ENCODE results near the gene TMC2.

TMC2 gene

GRCh38 chr20:2564406-2564805 is 28.0 kb downstream of the TMC2 start:
- no peak overlapping the region for H3K4me3 ChIP-seq (ENCODE audit: low read depth, low read length)

- no peak overlapping the region for H3K4me3 ChIP-seq (ENCODE audit: low read depth, low read length)
Measured at GRCh38 chr20:2575682-2576081, 39.3 kb downstream of the TMC2 start.

- no peak overlapping the region for H3K4me3 ChIP-seq (ENCODE audit: low read depth, low read length)
Measured at GRCh38 chr20:2576317-2576727, 39.9 kb downstream of the TMC2 start.

- no peak overlapping the region for H3K4me3 ChIP-seq (ENCODE audit: low read depth, low read length)
Measured at GRCh38 chr20:2578475-2579192, 42.3 kb downstream of the TMC2 start.

GRCh38 chr20:2585811-2586210 is 49.4 kb downstream of the TMC2 start:
- H3K4me3 ChIP-seq (ENCODE audit: low read depth, low read length) = no peak overlapping the region

GRCh38 chr20:2593756-2594155 is 57.4 kb downstream of the TMC2 start:
- H3K4me3 ChIP-seq (ENCODE audit: low read depth, low read length) = no peak overlapping the region

- no peak overlapping the region for H3K4me3 ChIP-seq (ENCODE audit: low read depth, low read length)
Measured at GRCh38 chr20:2595076-2595475, 58.7 kb downstream of the TMC2 start.

GRCh38 chr20:2596673-2597279 is 60.4 kb downstream of the TMC2 start:
- H3K4me3 ChIP-seq (ENCODE audit: low read depth, low read length) = no peak overlapping the region

GRCh38 chr20:2599288-2600006 is 63.1 kb downstream of the TMC2 start:
- H3K4me3 ChIP-seq (ENCODE audit: low read depth, low read length) = no peak overlapping the region

GRCh38 chr20:2602046-2602735 is 65.8 kb downstream of the TMC2 start:
- no peak overlapping the region for H3K4me3 ChIP-seq (ENCODE audit: low read depth, low read length)

GRCh38 chr20:2602746-2603145 is 66.4 kb downstream of the TMC2 start:
- no peak overlapping the region for H3K4me3 ChIP-seq (ENCODE audit: low read depth, low read length)

GRCh38 chr20:2603816-2604505 is 67.6 kb downstream of the TMC2 start:
- H3K4me3 ChIP-seq (ENCODE audit: low read depth, low read length) = no peak overlapping the region

GRCh38 chr20:2604506-2604835 is 68.1 kb downstream of the TMC2 start:
- no peak overlapping the region for H3K4me3 ChIP-seq (ENCODE audit: low read depth, low read length)

GRCh38 chr20:2606507-2607006 is 70.2 kb downstream of the TMC2 start:
- no peak overlapping the region for H3K4me3 ChIP-seq (ENCODE audit: low read depth, low read length)

- H3K4me3 ChIP-seq (ENCODE audit: low read depth, low read length) = no peak overlapping the region
Measured at GRCh38 chr20:2610326-2610725, 74.0 kb downstream of the TMC2 start.

- no peak overlapping the region for H3K4me3 ChIP-seq (ENCODE audit: low read depth, low read length)
Measured at GRCh38 chr20:2610941-2611720, 74.8 kb downstream of the TMC2 start.

- no peak overlapping the region for H3K4me3 ChIP-seq (ENCODE audit: low read depth, low read length)
Measured at GRCh38 chr20:2612073-2612472, 75.7 kb downstream of the TMC2 start.

GRCh38 chr20:2616634-2617033 is 80.3 kb downstream of the TMC2 start:
- H3K4me3 ChIP-seq (ENCODE audit: low read depth, low read length) = no peak overlapping the region

GRCh38 chr20:2617099-2617714 is 80.8 kb downstream of the TMC2 start:
- H3K4me3 ChIP-seq (ENCODE audit: low read depth, low read length) = no peak overlapping the region

- H3K4me3 ChIP-seq (ENCODE audit: low read depth, low read length) = no peak overlapping the region
Measured at GRCh38 chr20:2618815-2619214, 82.4 kb downstream of the TMC2 start.
